ENCODE measurements around the gene TNS4. TPM values are rescaled to one million over a fixed set of nuclear protein-coding genes. Genes with fewer than 3 reads are reported as not detected.
"Not testable (repeated sequence)": the region's sequence is repeated elsewhere in the genome, so short reads cannot be mapped to it uniquely, and the experiment has no call there.

The TNS4 gene
- total and polyA plus RNA-seq, 2 donors (not counting 1 experiment from before 2014, with no cell fraction given): under 0.01 to 0.05 TPM

DNA sequence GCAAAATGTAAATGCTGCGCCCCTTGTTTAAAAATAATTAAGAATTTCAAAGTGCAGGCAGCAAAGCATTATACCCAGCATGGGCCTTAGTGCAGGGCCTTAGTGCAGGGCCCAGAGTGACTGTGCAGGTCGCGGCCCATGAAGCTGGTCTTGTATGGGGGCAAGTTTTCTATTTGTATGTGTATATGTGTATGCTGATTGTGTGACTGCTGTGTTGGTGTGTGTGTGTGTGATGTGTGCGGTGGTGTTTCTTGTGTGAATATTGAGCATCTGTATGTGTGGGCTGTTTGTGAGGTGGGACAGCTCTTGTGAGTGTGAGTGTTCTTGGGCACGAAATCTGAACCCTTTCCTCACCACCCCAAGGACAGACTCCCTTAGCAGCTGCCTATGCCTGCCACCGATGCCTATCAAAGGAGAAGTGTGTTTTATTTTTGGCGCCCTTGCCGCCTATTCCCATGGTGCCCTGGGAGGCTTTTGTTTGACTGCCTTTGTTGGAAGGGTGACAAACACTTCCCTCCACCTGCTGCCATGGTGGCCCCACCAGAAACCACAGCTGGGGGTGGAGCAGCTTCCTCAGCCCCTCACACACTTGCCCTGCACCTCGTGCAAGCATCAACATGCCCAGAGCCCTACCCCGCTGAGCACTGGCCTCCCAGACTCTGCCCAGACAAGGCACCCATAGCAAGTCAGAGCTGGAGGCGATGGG is 45.8 kb upstream of the TNS4 start:
- no peak overlapping the region for H2AFZ ChIP-seq (ENCODE audit: low read length)
- peak overlapping the region; percentile 0 for H3K27ac ChIP-seq (ENCODE audit: insufficient read depth, low read length)
- no peak overlapping the region for H3K4me2 ChIP-seq (ENCODE audit: extremely low read depth, insufficient read depth, low read length)
- TF ChIP-seq, protein P1, sequence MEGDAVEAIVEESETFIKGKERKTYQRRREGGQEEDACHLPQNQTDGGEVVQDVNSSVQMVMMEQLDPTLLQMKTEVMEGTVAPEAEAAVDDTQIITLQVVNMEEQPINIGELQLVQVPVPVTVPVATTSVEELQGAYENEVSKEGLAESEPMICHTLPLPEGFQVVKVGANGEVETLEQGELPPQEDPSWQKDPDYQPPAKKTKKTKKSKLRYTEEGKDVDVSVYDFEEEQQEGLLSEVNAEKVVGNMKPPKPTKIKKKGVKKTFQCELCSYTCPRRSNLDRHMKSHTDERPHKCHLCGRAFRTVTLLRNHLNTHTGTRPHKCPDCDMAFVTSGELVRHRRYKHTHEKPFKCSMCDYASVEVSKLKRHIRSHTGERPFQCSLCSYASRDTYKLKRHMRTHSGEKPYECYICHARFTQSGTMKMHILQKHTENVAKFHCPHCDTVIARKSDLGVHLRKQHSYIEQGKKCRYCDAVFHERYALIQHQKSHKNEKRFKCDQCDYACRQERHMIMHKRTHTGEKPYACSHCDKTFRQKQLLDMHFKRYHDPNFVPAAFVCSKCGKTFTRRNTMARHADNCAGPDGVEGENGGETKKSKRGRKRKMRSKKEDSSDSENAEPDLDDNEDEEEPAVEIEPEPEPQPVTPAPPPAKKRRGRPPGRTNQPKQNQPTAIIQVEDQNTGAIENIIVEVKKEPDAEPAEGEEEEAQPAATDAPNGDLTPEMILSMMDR (conservative IDR thresholded peaks at IDR 0.05 in 1 of 2, IDR thresholded peaks at IDR 0.05 in 1 of 2; ENCODE audit: low read depth in 1 of 2, low read length in 2 of 2): no peak
- no peak for TF ChIP-seq EZH2 (IDR thresholded peaks at IDR 0.05; ENCODE audit: low read length, missing control alignments)
- DNase-seq (ENCODE audit: low read depth in 2 of 2): no peak
- no peaks in the 10 kb centered on the region for H3K27me3 ChIP-seq (ENCODE audit: control insufficient read depth, insufficient read depth, low read length)
- peaks cover 44% of the 10 kb centered on the region for H3K4me1 ChIP-seq (ENCODE audit: control insufficient read depth, extremely low read depth, insufficient read depth, low read length)
- H3K9ac ChIP-seq (ENCODE audit: insufficient read depth, low read length): no peak overlapping the region
- no peaks in the 10 kb centered on the region for H3K79me2 ChIP-seq (ENCODE audit: control insufficient read depth, insufficient read depth, low read length)
- no peaks in the 10 kb centered on the region for H4K20me1 ChIP-seq (ENCODE audit: control insufficient read depth, extremely low read depth, insufficient read depth, low read length)
- H3K9me3 ChIP-seq (ENCODE audit: control insufficient read depth, insufficient read depth, low read depth, low read length): no peaks in the 10 kb centered on the region
- no peak overlapping the region for H3K4me3 ChIP-seq (replicated peaks in 1 of 4; ENCODE audit: control extremely low read depth in 1 of 4, insufficient read depth in 1 of 4, low read depth in 3 of 4, low read length in 4 of 4)
- H3K36me3 ChIP-seq (ENCODE audit: control insufficient read depth, insufficient read depth, low read length): no peaks in the 10 kb centered on the region

DNA sequence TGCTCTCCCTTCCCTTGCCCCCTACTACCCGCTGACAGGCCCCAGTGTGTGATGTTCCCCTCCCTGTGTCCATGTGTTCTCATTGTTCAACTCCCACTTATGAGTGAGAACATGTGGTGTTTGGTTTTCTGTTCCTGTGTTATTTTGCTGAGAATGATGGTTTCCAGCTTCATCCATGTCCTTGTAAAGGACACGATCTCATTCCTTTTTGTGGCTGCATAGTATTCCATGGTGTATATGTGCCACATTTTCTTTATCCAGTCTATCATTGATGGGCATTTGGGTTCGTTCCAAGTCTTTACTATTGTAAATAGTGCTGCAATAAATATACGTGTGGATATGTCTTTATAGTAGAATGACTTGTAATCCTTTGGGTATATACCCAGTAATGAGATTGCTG is 45.1 kb upstream of the TNS4 start:
- H3K4me2 ChIP-seq (ENCODE audit: extremely low read depth, insufficient read depth, low read length); H2AFZ ChIP-seq (ENCODE audit: low read length); H3K27me3 ChIP-seq (ENCODE audit: control insufficient read depth, insufficient read depth, low read length); H3K36me3 ChIP-seq (ENCODE audit: control insufficient read depth, insufficient read depth, low read length); H4K20me1 ChIP-seq (ENCODE audit: control insufficient read depth, extremely low read depth, insufficient read depth, low read length); DNase-seq (ENCODE audit: low read depth in 2 of 2); H3K4me3 ChIP-seq (replicated peaks in 1 of 4; ENCODE audit: control extremely low read depth in 1 of 4, insufficient read depth in 1 of 4, low read depth in 3 of 4, low read length in 4 of 4); H3K79me2 ChIP-seq (ENCODE audit: control insufficient read depth, insufficient read depth, low read length); H3K9me3 ChIP-seq (ENCODE audit: control insufficient read depth, insufficient read depth, low read depth, low read length); H3K9ac ChIP-seq (ENCODE audit: insufficient read depth, low read length); H3K27ac ChIP-seq (ENCODE audit: insufficient read depth, low read length): not testable (repeated sequence)
- H3K4me1 ChIP-seq (ENCODE audit: control insufficient read depth, extremely low read depth, insufficient read depth, low read length): peaks cover 45% of the 10 kb centered on the region

DNA sequence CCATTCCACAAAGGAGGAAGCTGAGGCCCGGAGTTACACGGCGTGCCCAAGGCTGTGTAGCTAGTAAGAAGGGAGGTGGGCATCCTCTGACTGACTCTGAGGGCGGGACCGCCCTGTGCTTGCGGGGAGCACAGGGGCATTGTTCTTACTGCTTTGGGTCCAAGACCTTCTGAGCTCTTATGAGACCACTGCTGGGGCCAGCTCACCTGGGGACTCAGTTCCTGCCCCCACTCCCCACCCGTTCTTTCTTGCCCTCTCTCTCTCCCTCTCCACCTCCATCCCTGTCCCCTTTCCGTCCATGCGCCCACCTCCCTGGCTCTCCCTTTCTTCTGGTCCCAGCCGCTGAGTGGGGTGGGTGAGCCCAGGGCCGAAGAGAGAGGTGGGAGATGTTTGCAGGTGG is 44.2 kb upstream of the TNS4 start:
- no peak overlapping the region for H3K9ac ChIP-seq (ENCODE audit: insufficient read depth, low read length)
- no peaks in the 10 kb centered on the region for H3K27me3 ChIP-seq (ENCODE audit: control insufficient read depth, insufficient read depth, low read length)
- no peaks in the 10 kb centered on the region for H4K20me1 ChIP-seq (ENCODE audit: control insufficient read depth, extremely low read depth, insufficient read depth, low read length)
- H3K27ac ChIP-seq (ENCODE audit: insufficient read depth, low read length): no peak overlapping the region
- H3K4me1 ChIP-seq (ENCODE audit: control insufficient read depth, extremely low read depth, insufficient read depth, low read length): peaks cover 46% of the 10 kb centered on the region
- H3K79me2 ChIP-seq (ENCODE audit: control insufficient read depth, insufficient read depth, low read length): no peaks in the 10 kb centered on the region
- no peaks in the 10 kb centered on the region for H3K36me3 ChIP-seq (ENCODE audit: control insufficient read depth, insufficient read depth, low read length)
- no peak for TF ChIP-seq EZH2 (IDR thresholded peaks at IDR 0.05; ENCODE audit: low read length, missing control alignments)
- TF ChIP-seq, protein P1 (conservative IDR thresholded peaks at IDR 0.05 in 1 of 2, IDR thresholded peaks at IDR 0.05 in 1 of 2; ENCODE audit: low read depth in 1 of 2, low read length in 2 of 2): no peak
- no peak overlapping the region for H2AFZ ChIP-seq (ENCODE audit: low read length)
- H3K4me2 ChIP-seq (ENCODE audit: extremely low read depth, insufficient read depth, low read length): no peak overlapping the region
- DNase-seq (ENCODE audit: low read depth in 2 of 2): no peak
- H3K9me3 ChIP-seq (ENCODE audit: control insufficient read depth, insufficient read depth, low read depth, low read length): no peaks in the 10 kb centered on the region
- H3K4me3 ChIP-seq (replicated peaks in 1 of 4; ENCODE audit: control extremely low read depth in 1 of 4, insufficient read depth in 1 of 4, low read depth in 3 of 4, low read length in 4 of 4): no peak overlapping the region

Data from fibroblast of lung (primary cell).